Sigmoid colon (tissue), 7 donors: ENCODE data around the gene EMC10. TPM values are rescaled to one million over a fixed set of nuclear protein-coding genes. Genes with fewer than 3 reads are reported as not detected.

Experiments used
- DNase-seq: peaks from one replicate; pipeline ENCODE4 v3.0.0-alpha.2; 2019
- H3K27ac ChIP-seq, 4 donors: fragments of 200-600 bp; sonication (generic); one replicate each; pipeline ENCODE4 v1.5.1; 2016 to 2019; ENCODE audit warnings: mild to moderate bottlenecking in 1 of 4
- H3K27me3 ChIP-seq, 3 donors: fragments of 200-600 bp; sonication (generic); one replicate each; pipeline ENCODE4 v1.5.1; 2019; ENCODE audit warnings: mild to moderate bottlenecking in 1 of 3
- H3K36me3 ChIP-seq, 4 donors: fragments of 200-600 bp; sonication (generic); one replicate each; pipeline ENCODE4 v1.5.1; 2016 to 2019
- H3K4me1 ChIP-seq, 4 donors: fragments of 200-600 bp; sonication (generic); one replicate each; pipeline ENCODE4 v1.5.1; 2017 to 2019
- H3K4me3 ChIP-seq, 4 donors: fragments of 200-600 bp; sonication (generic); one replicate each; pipeline ENCODE4 v1.5.1; 2017 to 2019; ENCODE audit warnings: mild to moderate bottlenecking in 2 of 4, moderate library complexity in 1 of 4
- H3K9me3 ChIP-seq, 4 donors: fragments of 200-600 bp in 3 of 4; sonication (generic) in 3 of 4; one replicate each; pipeline versions ENCODE4 v1.5.1 to v1.6.1; 2013 to 2019
- CTCF ChIP-seq, 4 experiments: fragments of 450-650 bp in 3 of 4; fragments of 200-600 bp in 1 of 4; IDR thresholded peaks; one replicate each; pipeline ENCODE4 v1.5.1; 2016 to 2019; ENCODE audit warnings: antibody characterized with exemption in 4 of 4, mild to moderate bottlenecking in 3 of 4, moderate library complexity in 2 of 4
- EP300 ChIP-seq, 4 donors: sonication (generic); formaldehyde crosslinking; IDR thresholded peaks; one replicate each; pipeline ENCODE4 v1.6.1; 2017; ENCODE audit warnings: antibody characterized with exemption in 4 of 4
- POLR2A ChIP-seq, 2 donors: fragments of 450-650 bp; IDR thresholded peaks; one replicate each; pipeline ENCODE4 v1.6.1; 2016; ENCODE audit warnings: antibody characterized with exemption in 2 of 2, mild to moderate bottlenecking in 2 of 2, moderate library complexity in 2 of 2
- POLR2AphosphoS5 ChIP-seq, 4 donors: sonication (generic); formaldehyde crosslinking; IDR thresholded peaks; one replicate each; pipeline ENCODE4 v1.6.1; 2017; ENCODE audit warnings: antibody characterized with exemption in 4 of 4
- WGBS, 2 donors: extraction: QIAGEN DNeasy Blood & Tissue Kit; methylation state at CpG; one replicate each; pipeline ENCODE4 v1.1.7; 2013; 5-methylcytosine and 5-hydroxymethylcytosine counted together
- intact Hi-C: fragments of 100-400 bp; cut with DNase I; formaldehyde crosslinking; loops from one replicate; pipeline ENCODE4 v1.15.1; 2023
- polyA plus RNA-seq, 3 donors: library from polyadenylated mRNA; stranded (reverse); fragments of 200-250 nt; gene quantifications; one replicate each; pipeline ENCODE4 v1.2.3, GENCODE V29; 2013
- total RNA-seq, 4 donors: library from RNA; depleted of rRNA; stranded (reverse); fragments of >200 nt; gene quantifications; one replicate each; pipeline ENCODE4 v1.1.0, GENCODE V29; 2016
- donor health status: healthy with polysubstance abuse.
- donor health status: Bipolar disorder and iron deficiency.
- donor health status: healthy.

EMC10 gene
- total and polyA plus RNA-seq, 7 donors = 34.2 to 140 (median 41.8) TPM

- Histone ChIP-seq H3K27me3 (peaks cover 0 to 7% (median under 1%) of the 10 kb centered on the region in 3 donors), H3K4me1 (peaks cover 0 to under 1% (median 0%) of the 10 kb centered on the region in 4 donors), H3K9me3 (no peaks in the 10 kb centered on the region), H3K36me3 (no peaks in the 10 kb centered on the region), H3K4me3 (no peak overlapping the region), H3K27ac (no peak overlapping the region)
- 68 to 78% methylated on average over 30 of the region's 30 CpGs for WGBS, 2 donors
- TF ChIP-seq POLR2A (IDR thresholded peaks at IDR 0.05) (no peak), EP300 (IDR thresholded peaks at IDR 0.05) (no peak), POLR2AphosphoS5 (IDR thresholded peaks at IDR 0.05) (no peak), CTCF (IDR thresholded peaks at IDR 0.05) (no peak)
- intact Hi-C loops = no loop called here
- peak; percentile 60 for DNase-seq
These were observed 20.1 kb downstream of the EMC10 start for GRCh38 chr19:50496189-50497021.

GRCh38 chr19:50497022-50497405, 20.7 kb downstream of the EMC10 start:
- no peak overlapping the region for H3K4me3 ChIP-seq
- no peaks in the 10 kb centered on the region for H3K36me3 ChIP-seq
- H3K27me3 ChIP-seq = peaks cover 0 to under 1% (median 0%) of the 10 kb centered on the region in 3 donors
- DNase-seq = no peak
- intact Hi-C loops = no loop called here
- 85 to 89% methylated on average over 8 of the region's 8 CpGs for WGBS, 2 donors
- no peak overlapping the region for H3K27ac ChIP-seq
- TF ChIP-seq POLR2AphosphoS5 (IDR thresholded peaks at IDR 0.05) (no peak), CTCF (IDR thresholded peaks at IDR 0.05) (no peak), EP300 (IDR thresholded peaks at IDR 0.05) (no peak), POLR2A (IDR thresholded peaks at IDR 0.05) (no peak)
- H3K9me3 ChIP-seq = no peaks in the 10 kb centered on the region
- peaks cover 0 to 7% (median 0%) of the 10 kb centered on the region in 4 donors for H3K4me1 ChIP-seq

- Histone ChIP-seq H3K9me3 (no peaks in the 10 kb centered on the region), H3K27ac (no peak overlapping the region), H3K27me3 (no peaks in the 10 kb centered on the region), H3K36me3 (no peaks in the 10 kb centered on the region), H3K4me3 (no peak overlapping the region), H3K4me1 (peaks cover 0 to 7% (median 0%) of the 10 kb centered on the region in 4 donors)
- intact Hi-C loops = no loop called here
- TF ChIP-seq POLR2A (IDR thresholded peaks at IDR 0.05) = no peak
- no peak for TF ChIP-seq POLR2AphosphoS5 (IDR thresholded peaks at IDR 0.05)
- TF ChIP-seq EP300 (IDR thresholded peaks at IDR 0.05) = no peak
- no peak for TF ChIP-seq CTCF (IDR thresholded peaks at IDR 0.05)
- WGBS, 2 donors = 85 to 88% methylated on average over 11 of the region's 11 CpGs
- no peak for DNase-seq
These were observed 22.1 kb downstream of the EMC10 start for GRCh38 chr19:50498219-50499056.

- WGBS, 2 donors = 63 to 64% methylated on average over 27 of the region's 27 CpGs
These were observed 23.9 kb downstream of the EMC10 start for GRCh38 chr19:50500060-50500752.

More at GRCh38 chr19:50500060-50500752, 23.9 kb downstream of the EMC10 start:
- Histone ChIP-seq H3K36me3 (no peaks in the 10 kb centered on the region), H3K27me3 (no peaks in the 10 kb centered on the region), H3K4me3 (no peak overlapping the region), H3K27ac (no peak overlapping the region), H3K4me1 (peaks cover 0 to 7% (median 0%) of the 10 kb centered on the region in 4 donors), H3K9me3 (no peaks in the 10 kb centered on the region)
- no peak for TF ChIP-seq CTCF (IDR thresholded peaks at IDR 0.05)
- no peak for TF ChIP-seq POLR2A (IDR thresholded peaks at IDR 0.05)
- no peak for TF ChIP-seq EP300 (IDR thresholded peaks at IDR 0.05)
- no peak for TF ChIP-seq POLR2AphosphoS5 (IDR thresholded peaks at IDR 0.05)
- intact Hi-C loops = no loop called here
- DNase-seq = no peak
